Endothelial cell of umbilical vein (primary cell): ENCODE data around the gene TYSND1. TPM values are rescaled to one million over a fixed set of nuclear protein-coding genes. Genes with fewer than 3 reads are reported as not detected.
"Not testable (repeated sequence)": the region's sequence is repeated elsewhere in the genome, so short reads cannot be mapped to it uniquely, and the experiment has no call there.

Experiments
- BruUV-seq: library from RNA; stranded (reverse); fragments of 400-500 nt; replicated peaks from 2 replicates; lab custom pipeline; 2021; lab: Mats Ljungman, UMichigan
- CTCF ChIA-PET: fragments of 300-600, 350-600 bp; sonication (Branson Sonifier 250); formaldehyde crosslinking; loops from one replicate; lab custom pipeline; 2021; ENCODE audit warnings: antibody characterized with exemption, inconsistent platforms; lab: Charles Lee
- POLR2A ChIA-PET: fragments of 300-600, 350-600 bp; sonication (Branson Sonifier 250); formaldehyde crosslinking; loops from one replicate; lab custom pipeline; 2021; ENCODE audit warnings: antibody characterized with exemption, inconsistent platforms; lab: Charles Lee
- DNase-seq: peaks from one replicate; pipeline ENCODE4 v3.0.0-alpha.2; 2011; ENCODE audit warnings: low read depth, low spot score
- FAIRE-seq: peaks from 2 replicates; lab custom pipeline; 2011; peaks lifted over from hg19 to GRCh38; lab: Jason Lieb, UNC
- H2AFZ ChIP-seq: 2 replicates; pipeline ENCODE4 v1.6.0; 2012; ENCODE audit warnings: low read depth, low read length, control low read depth, inconsistent platforms
- H3K27ac ChIP-seq: 2 replicates; pipeline ENCODE4 v1.5.1; 2011; ENCODE audit warnings: low read depth, mild to moderate bottlenecking, control low read depth, low read length, moderate library complexity; ENCODE audit not compliant: insufficient read depth
- H3K27me3 ChIP-seq, 2 experiments: 2 replicates each; pipeline versions ENCODE4 v1.6.0 to v1.6.1; 2011; ENCODE audit warnings: low read length in 2 of 2, mixed read lengths in 1 of 2; ENCODE audit not compliant: control insufficient read depth in 2 of 2, insufficient read depth in 2 of 2
- H3K36me3 ChIP-seq, 2 experiments: 2 replicates in 1 of 2; 3 replicates in 1 of 2; pipeline ENCODE4 v1.5.1; 2011; ENCODE audit warnings: low read length in 2 of 2, mild to moderate bottlenecking in 1 of 2, moderate library complexity in 1 of 2; ENCODE audit not compliant: control insufficient read depth in 2 of 2, insufficient read depth in 2 of 2; ENCODE audit errors: extremely low read depth in 1 of 2
- H3K4me1 ChIP-seq: 3 replicates; pipeline ENCODE4 v1.5.1; 2011; ENCODE audit warnings: mild to moderate bottlenecking, low read length; ENCODE audit not compliant: control insufficient read depth, insufficient read depth; ENCODE audit errors: extremely low read depth
- H3K4me2 ChIP-seq: 2 replicates; pipeline ENCODE4 v1.6.1; 2011; ENCODE audit warnings: low read length, control low read depth, mixed read lengths; ENCODE audit not compliant: insufficient read depth
- H3K4me3 ChIP-seq, 3 experiments: fragments of 200-600 bp in 1 of 3; sonication (generic), shearing (Covaris generic) in 1 of 3; replicated peaks in 1 of 3; 2 replicates each; pipeline ENCODE4 v1.5.1; 2011 to 2016; ENCODE audit warnings: control low read depth in 3 of 3, low read length in 3 of 3, mild to moderate bottlenecking in 2 of 3, inconsistent platforms in 1 of 3, low read depth in 1 of 3, moderate library complexity in 1 of 3; ENCODE audit not compliant: insufficient read depth in 1 of 3
- H3K79me2 ChIP-seq: 2 replicates; pipeline ENCODE4 v1.6.0; 2012; ENCODE audit warnings: low read length, inconsistent platforms; ENCODE audit not compliant: control insufficient read depth, insufficient read depth
- H3K9ac ChIP-seq: replicated peaks from 2 replicates; pipeline ENCODE3; 2011; ENCODE audit warnings: low read length, control low read depth; ENCODE audit not compliant: insufficient read depth; ENCODE audit errors: extremely low read depth
- H3K9me1 ChIP-seq: replicated peaks from 3 replicates; pipeline ENCODE4 v1.6.0; 2011; ENCODE audit warnings: mild to moderate bottlenecking, low read length; ENCODE audit not compliant: control insufficient read depth, insufficient read depth; ENCODE audit errors: extremely low read depth
- H3K9me3 ChIP-seq: replicated peaks from 2 replicates; pipeline ENCODE4 v1.5.1; 2012; ENCODE audit warnings: low read length, inconsistent platforms; ENCODE audit not compliant: control insufficient read depth, insufficient read depth
- H4K20me1 ChIP-seq: replicated peaks from 2 replicates; pipeline ENCODE3; 2011; ENCODE audit warnings: mild to moderate bottlenecking, low read length; ENCODE audit not compliant: control insufficient read depth, insufficient read depth; ENCODE audit errors: extremely low read depth
- EZH2 ChIP-seq: IDR thresholded peaks from 2 replicates; pipeline ENCODE4 v1.6.1; 2012; ENCODE audit warnings: borderline replicate concordance, low read depth, mild to moderate bottlenecking, moderate library complexity, low read length, inconsistent platforms; ENCODE audit not compliant: severe bottlenecking
- GATA2 ChIP-seq: IDR thresholded peaks from 2 replicates; pipeline ENCODE4 v1.7.0; 2011; ENCODE audit warnings: low read depth, mild to moderate bottlenecking, moderate library complexity, mixed read lengths, low read length; ENCODE audit not compliant: insufficient read length, insufficient read depth
- JUN ChIP-seq: IDR thresholded peaks from 2 replicates; pipeline ENCODE4 v1.6.1; 2011; ENCODE audit warnings: borderline replicate concordance, low read depth; ENCODE audit not compliant: insufficient read length, insufficient read depth
- MYC ChIP-seq: IDR thresholded peaks from one replicate; pipeline ENCODE4 v1.6.1; 2011; ENCODE audit warnings: mild to moderate bottlenecking, low read depth, low read length
- POLR2A ChIP-seq: IDR thresholded peaks from 2 replicates; pipeline ENCODE4 v1.6.1; 2012; ENCODE audit warnings: low read depth, mild to moderate bottlenecking, control low read depth, low read length
- POLR2AphosphoS5 ChIP-seq: IDR thresholded peaks from 2 replicates; pipeline ENCODE4 v1.6.1; 2012; ENCODE audit warnings: low read depth, mild to moderate bottlenecking, control low read depth, low read length, moderate library complexity; ENCODE audit not compliant: insufficient read depth
- dilution Hi-C: fragments of 300-500 bp; cut with MboI; formaldehyde crosslinking; loops from one replicate; pipeline ENCODE4 v1.15.0; 2019; ENCODE audit warnings: low sequenced_read_pairs; ENCODE audit not compliant: extremely low pct_ligation_motif_present
- intact Hi-C: fragments of 100-400 bp; cut with micrococcal nuclease; formaldehyde crosslinking; loops from one replicate; pipeline ENCODE4 v1.10.0; 2022
- polyA plus RNA-seq, 4 experiments: library from polyadenylated mRNA; depleted of rRNA in 3 of 4; stranded (reverse) in 3 of 4; unstranded in 1 of 4; fragments of >200 nt; gene quantifications; 2 replicates each; pipeline versions ENCODE4 v1.2.1 to v1.2.3, GENCODE V29; 2011 to 2012; ENCODE audit warnings: missing spikeins in 1 of 4
- total RNA-seq: library from RNA; stranded (reverse); gene quantifications from 2 replicates; pipeline ENCODE4 v1.2.3, GENCODE V29; 2021
- TF ChIP-seq, protein P1 (sequence below): IDR thresholded peaks from 2 replicates; pipeline ENCODE4 v1.6.1; 2011; ENCODE audit not compliant: insufficient read depth, insufficient read length
- TF ChIP-seq, protein P2 (sequence below), 2 donors: IDR thresholded peaks; 1 replicate in 1 of 2; 2 replicates in 1 of 2; pipeline ENCODE4 v1.5.1; 2011; ENCODE audit warnings: low read length in 2 of 2, mild to moderate bottlenecking in 2 of 2, moderate library complexity in 2 of 2, control low read depth in 1 of 2, inconsistent platforms in 1 of 2, low read depth in 1 of 2; ENCODE audit not compliant: insufficient read depth in 1 of 2; ENCODE audit errors: extremely low read depth in 1 of 2

TYSND1 gene
- total and polyA plus RNA-seq, 2 donors (not counting 3 experiments of a cell fraction or from before 2014, with no cell fraction given) = 5.1 to 7.8 TPM

DNA sequence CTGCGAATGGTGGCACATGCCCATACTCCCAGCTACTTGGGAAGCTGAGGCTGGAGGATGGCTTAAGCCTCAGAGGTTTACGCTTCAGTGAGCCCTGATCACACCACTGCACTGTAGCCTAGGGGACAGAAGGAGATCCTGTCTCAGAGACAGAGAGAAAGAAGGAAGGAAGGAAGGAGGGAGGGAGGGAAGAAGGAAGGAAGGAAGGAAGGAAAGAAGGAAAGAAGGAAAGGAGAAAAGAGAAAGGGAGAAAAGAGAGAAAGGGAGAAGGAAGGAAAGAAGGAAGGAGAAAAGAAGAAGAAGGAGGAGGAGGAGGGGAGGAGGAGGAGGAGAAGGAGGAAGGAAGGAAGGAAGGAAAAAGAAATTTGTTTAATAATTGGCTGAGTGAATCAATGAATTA, 36.8 kb upstream of the TYSND1 start:
- H4K20me1 ChIP-seq = no peaks in the 10 kb centered on the region
- H3K4me1 ChIP-seq = no peaks in the 10 kb centered on the region
- no peak overlapping the region for H3K9ac ChIP-seq
- intact Hi-C loops (no loop called here), dilution Hi-C loops (no loop called here)
- H3K36me3 ChIP-seq = no peaks in the 10 kb centered on the region
- H3K9me3 ChIP-seq = no peaks in the 10 kb centered on the region
- no peaks in the 10 kb centered on the region for H3K79me2 ChIP-seq
- ChIA-PET CTCF (no interaction called here), POLR2A (no interaction called here)
- H3K27me3 ChIP-seq = peaks cover 1 to 13% of the 10 kb centered on the region in 2 experiments
- no peak for FAIRE-seq
- no peak overlapping the region for H3K27ac ChIP-seq
- DNase-seq = no peak
- TF ChIP-seq EZH2 = no peak
- no peak for TF ChIP-seq JUN
- TF ChIP-seq, protein P1, sequence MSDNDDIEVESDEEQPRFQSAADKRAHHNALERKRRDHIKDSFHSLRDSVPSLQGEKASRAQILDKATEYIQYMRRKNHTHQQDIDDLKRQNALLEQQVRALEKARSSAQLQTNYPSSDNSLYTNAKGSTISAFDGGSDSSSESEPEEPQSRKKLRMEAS = no peak
- TF ChIP-seq GATA2 = no peak
- no peak for TF ChIP-seq POLR2A
- TF ChIP-seq MYC = no peak
- no peak for TF ChIP-seq POLR2AphosphoS5
- TF ChIP-seq, protein P2, sequence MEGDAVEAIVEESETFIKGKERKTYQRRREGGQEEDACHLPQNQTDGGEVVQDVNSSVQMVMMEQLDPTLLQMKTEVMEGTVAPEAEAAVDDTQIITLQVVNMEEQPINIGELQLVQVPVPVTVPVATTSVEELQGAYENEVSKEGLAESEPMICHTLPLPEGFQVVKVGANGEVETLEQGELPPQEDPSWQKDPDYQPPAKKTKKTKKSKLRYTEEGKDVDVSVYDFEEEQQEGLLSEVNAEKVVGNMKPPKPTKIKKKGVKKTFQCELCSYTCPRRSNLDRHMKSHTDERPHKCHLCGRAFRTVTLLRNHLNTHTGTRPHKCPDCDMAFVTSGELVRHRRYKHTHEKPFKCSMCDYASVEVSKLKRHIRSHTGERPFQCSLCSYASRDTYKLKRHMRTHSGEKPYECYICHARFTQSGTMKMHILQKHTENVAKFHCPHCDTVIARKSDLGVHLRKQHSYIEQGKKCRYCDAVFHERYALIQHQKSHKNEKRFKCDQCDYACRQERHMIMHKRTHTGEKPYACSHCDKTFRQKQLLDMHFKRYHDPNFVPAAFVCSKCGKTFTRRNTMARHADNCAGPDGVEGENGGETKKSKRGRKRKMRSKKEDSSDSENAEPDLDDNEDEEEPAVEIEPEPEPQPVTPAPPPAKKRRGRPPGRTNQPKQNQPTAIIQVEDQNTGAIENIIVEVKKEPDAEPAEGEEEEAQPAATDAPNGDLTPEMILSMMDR (IDR thresholded peaks at IDR 0.05; ENCODE audit: extremely low read depth in 1 of 2, insufficient read depth in 1 of 2, low read depth in 1 of 2, low read length in 2 of 2) = no peak
- BruUV-seq = no TSS peak
- H2AFZ ChIP-seq = no peak overlapping the region
- no peak overlapping the region for H3K4me2 ChIP-seq
- H3K4me3 ChIP-seq = no peak overlapping the region
- H3K9me1 ChIP-seq = no peaks in the 10 kb centered on the region

DNA sequence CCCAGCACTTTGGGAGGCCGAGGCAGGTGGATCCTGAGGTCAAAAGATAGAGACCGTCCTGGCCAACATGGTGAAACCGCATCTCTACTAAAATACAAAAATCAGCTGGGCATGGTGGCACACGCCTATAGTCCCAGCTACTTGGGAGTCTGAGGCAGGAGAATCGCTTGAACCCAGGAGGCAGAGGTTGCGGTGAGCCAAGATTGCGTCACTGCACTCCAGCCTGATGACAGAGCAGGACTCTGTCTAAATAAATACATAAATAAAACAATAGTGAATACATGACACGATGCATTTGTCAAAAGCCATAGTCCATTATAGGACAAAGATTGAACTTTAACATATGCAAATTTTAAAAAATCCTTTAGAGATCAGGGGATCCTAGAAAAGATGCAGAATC, 32.7 kb upstream of the TYSND1 start:
- dilution Hi-C loops, H4K20me1 ChIP-seq, H3K79me2 ChIP-seq, POLR2A ChIA-PET, intact Hi-C loops, CTCF ChIA-PET, H3K9me3 ChIP-seq, BruUV-seq, H3K27ac ChIP-seq, H2AFZ ChIP-seq, H3K9ac ChIP-seq, FAIRE-seq, DNase-seq, H3K4me2 ChIP-seq, H3K36me3 ChIP-seq, H3K4me1 ChIP-seq, H3K4me3 ChIP-seq, H3K9me1 ChIP-seq: not testable (repeated sequence)
- peaks cover 1 to 13% of the 10 kb centered on the region in 2 experiments for H3K27me3 ChIP-seq
